LoVo (cell line): ENCODE data around the gene NFATC3.

Experiments used
- DNase-seq: peaks from one replicate; pipeline ENCODE4 v3.0.0-alpha.2; 2016; ENCODE audit warnings: low spot score

Gene NFATC3

GRCh38 chr16:68251832-68252231 lies 166.7 kb downstream of the NFATC3 start:
- DNase-seq: no peak

GRCh38 chr16:68252383-68252782 lies 167.2 kb downstream of the NFATC3 start:
- DNase-seq: no peak

DNA sequence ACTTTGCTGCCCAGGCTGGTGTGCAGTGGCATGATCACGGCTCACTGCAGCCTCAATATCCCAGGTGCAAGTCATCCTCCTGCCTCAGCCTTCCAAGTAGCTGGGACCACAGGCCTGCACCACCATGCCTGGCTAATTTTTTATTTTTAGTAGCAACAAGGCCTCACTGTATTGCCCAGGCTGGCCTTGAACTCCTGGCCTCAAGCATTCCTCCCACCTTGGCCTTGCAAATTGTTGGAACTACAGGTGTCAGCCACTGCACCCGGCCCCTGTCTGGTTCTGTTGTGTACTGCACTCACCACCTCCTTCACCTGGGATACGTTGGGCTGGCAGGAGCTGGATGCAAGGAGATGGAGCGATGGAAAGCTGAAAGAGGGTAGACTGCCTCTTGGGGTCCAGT lies 168.6 kb downstream of the NFATC3 start:
- DNase-seq: no peak

GRCh38 chr16:68255712-68256111 lies 170.5 kb downstream of the NFATC3 start:
- DNase-seq: no peak

DNA sequence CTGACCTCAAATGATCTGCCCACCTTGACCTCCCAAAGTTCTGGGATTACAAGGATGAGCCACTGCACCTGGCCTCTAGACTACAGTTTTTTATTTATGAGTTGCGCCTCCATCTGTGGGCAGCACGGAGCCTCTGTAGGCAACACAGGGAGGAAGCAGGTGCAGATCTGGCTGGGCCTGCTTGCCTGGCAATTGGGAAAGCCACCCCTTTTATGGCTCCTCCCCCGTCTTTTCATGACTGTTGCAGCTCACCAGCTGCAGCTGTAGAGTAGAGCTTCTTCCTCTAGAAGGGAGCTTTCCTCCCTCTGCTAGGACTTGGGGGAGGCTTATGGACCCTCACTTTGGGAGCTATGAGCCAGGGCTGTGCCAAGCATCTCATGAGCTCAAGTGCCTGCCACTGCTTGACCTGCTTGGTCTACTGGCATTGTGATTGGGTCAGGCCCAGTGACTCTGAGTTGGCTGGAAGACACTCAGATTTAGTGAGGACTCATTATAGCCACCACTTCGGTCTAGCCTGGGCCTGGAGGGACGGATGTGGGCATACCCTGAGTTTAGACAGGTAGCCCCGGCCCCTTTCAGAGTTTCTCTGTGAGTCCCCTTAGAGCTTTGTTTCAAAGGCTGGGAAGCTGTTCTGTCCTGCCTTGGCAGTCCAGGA lies 172.2 kb downstream of the NFATC3 start:
- no peak for DNase-seq

DNA sequence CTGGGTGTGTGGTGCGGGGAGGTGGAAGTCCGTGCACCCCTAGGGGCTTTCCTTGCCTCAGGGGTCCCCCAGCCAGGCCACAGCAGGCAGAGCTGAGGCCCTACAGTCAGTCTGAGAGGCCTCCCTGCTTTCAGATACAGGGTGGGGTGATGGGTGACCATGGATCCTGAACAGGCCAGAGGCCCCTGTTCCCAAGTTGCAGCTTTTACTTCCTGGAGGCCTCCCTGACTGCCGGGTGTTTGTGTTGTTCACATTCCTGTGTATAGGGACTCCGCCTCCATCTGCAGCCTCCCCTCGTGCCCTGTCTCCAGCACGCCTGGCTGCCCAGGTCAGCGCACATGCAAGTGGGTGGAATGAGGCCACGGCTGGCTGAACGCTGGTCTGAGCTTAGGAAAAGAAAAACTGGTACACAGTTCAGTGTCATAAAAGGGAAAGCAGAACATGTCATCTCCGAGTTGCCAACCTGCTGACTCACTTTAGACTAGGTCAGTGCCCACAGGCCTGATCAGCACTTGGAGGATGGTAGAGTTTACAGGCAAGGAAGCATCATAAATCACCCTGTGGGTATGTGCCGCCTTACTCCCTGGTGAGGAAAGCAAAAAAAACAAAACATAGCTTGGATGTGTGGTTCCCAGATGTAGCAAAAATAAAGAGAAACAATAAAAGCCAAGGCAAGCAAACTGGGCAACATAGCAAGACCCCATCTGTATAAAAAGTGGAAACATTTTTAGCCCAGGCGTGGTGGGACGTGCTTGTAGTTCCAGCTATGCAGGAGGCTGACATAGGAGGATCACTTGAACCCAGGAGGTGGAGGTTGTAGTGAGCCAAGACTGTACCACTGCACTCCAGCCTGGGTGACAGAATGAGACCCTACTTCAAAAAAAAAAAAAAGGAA lies 173.0 kb downstream of the NFATC3 start:
- no peak for DNase-seq

- DNase-seq: no peak
Measured at GRCh38 chr16:68259007-68259825, 174.0 kb downstream of the NFATC3 start.

- no peak for DNase-seq
Measured at GRCh38 chr16:68263559-68264127, 178.5 kb downstream of the NFATC3 start.

- peak; percentile 82 for DNase-seq
Measured at GRCh38 chr16:68264128-68265077, 179.2 kb downstream of the NFATC3 start, which contains the start of gene SLC7A6. TSS of gene SLC7A6 (plus strand) at chr16:68264526. CDS start at chr16:68274727, 10,201 bp downstream.

DNA sequence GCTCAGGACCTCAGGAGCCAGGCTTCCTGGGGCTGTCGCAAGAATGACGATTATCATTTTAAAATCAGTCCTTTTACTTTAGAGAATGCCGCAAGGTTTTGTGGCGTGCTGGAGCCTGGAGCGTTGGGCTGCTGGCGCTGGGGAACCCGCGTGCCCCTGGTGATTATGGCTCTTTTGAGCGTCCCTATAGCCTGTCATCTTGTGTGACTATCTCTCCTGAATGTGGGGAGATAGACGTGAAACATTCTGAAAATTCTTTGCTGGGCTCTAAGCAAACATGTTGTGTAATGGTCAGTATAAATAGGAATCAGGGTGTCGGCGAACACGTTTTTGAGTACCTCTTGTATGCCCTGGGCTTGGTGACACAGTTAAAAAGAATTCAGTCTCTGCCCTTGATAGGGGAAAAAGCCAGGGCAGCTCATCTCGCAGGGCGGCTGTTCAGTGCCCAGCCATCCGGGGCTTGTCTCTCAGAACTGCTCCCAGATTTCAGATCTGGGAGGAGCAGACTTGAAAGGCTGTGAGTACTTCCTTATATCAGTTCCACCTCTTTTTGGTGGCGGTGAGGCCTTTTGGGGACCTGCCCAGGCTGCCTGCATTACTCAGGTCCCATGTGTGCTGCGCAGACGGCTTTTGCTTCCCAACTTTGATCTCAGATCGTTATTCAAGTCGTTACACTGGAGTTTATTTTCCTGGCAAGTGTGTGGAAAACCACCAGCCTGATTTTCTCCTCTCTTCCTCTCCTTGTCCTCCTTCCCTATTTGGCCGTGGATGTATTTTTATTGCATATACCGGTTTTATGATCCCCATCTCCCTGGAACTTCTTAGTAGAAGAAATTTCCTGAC lies 180.1 kb downstream of the NFATC3 start:
- DNase-seq: peak; percentile 87

GRCh38 chr16:68267612-68268405 lies 182.6 kb downstream of the NFATC3 start:
- no peak for DNase-seq

DNA sequence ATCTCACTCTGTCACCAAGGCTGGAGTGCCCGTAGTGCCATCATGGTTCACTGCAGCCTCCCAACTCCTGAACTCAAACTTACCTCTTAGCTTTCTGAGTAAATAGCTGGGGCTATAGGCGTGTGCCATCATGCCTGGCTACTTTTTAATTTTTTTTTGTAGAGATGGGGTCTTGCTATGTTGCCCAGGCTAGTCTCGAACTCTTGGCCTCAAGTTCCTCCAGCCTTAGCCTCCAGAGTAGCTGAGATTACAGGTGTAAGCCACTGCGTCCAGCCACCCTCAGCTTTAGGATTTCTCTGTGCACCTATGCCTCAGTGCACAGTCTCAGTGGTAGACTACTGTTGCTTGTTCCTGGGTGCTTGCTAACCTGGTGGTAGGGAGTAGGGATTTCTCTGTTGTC lies 184.6 kb downstream of the NFATC3 start:
- DNase-seq: no peak

- DNase-seq: no peak
Measured at GRCh38 chr16:68270353-68270752, 185.2 kb downstream of the NFATC3 start.

DNA sequence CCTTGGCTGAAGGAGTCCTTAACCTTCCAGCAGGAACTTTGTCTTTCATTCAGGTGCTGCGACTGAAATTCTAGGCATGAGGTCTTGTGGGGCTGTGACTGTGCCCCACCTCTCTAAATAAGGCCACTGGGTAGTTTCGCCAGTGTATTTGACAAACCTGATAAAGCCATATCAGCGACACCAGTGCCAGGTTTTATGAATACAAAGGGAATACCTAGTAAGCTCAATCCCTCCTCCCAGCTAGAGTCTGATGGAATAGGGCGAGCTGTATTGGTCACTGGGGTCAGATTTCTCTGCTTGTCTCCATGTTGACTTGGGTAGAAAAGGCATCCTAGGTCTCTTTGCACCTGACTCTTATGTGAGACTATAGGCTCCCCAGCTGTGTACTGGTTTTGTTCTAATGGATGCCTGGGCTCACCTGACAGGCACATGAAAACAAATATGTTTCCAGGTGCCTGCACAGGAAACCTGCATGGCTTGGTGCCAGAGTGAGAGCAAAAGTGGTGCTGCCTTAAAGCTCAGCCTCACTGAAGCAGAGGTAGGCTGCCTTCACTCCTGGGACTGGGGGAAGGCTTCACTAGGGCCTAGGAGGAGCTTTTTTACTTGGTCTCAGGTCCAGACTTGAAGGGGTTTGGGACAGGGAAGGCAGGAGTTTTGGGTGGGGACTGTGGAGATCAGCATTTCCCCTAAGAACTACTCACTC lies 187.5 kb downstream of the NFATC3 start:
- DNase-seq: no peak

GRCh38 chr16:68273459-68273858 lies 188.3 kb downstream of the NFATC3 start:
- no peak for DNase-seq

DNA sequence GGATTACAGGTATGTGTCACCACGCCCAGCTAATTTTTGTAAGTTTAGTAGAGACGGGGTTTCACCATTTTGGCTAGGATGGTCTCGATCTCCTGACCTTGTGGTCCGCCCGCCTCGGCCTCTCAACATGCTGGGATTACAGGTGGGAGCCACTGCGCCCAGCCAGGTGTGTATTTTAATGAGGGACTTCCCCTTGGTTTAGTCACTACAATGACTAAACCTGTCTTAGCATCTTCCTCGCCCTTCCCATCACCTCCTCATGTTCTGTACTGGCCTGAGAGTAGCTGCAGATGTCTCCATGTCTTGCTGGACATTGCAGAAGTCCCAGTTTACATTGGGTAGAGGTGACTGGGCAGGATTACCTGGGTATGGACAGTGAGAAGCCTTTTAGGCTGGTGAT lies 188.7 kb downstream of the NFATC3 start:
- DNase-seq: no peak

DNA sequence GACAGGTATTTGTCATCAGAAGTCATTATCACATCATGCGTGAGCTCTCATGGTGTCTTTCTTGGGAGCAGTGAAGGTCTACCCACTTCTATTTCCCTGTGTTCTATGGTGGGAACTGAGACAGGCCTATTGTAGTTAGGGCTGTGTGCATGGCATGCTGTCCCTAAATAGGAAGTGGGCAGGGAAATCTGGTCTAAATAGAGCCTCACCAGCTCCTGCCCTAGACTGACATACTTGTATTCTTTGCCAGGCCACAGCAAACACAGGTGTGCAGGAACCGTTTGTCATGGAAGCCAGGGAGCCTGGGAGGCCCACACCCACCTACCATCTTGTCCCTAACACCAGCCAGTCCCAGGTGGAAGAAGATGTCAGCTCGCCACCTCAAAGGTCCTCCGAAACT lies 189.3 kb downstream of the NFATC3 start:
- no peak for DNase-seq

- DNase-seq: no peak
Measured at GRCh38 chr16:68275611-68276191, 190.5 kb downstream of the NFATC3 start.
